Measurements from ENCODE around the gene CNTNAP2. TPM values are rescaled to one million over a fixed set of nuclear protein-coding genes. Genes with fewer than 3 reads are reported as not detected.

Gene CNTNAP2
- total RNA-seq, 1 donor from 2014 or later: 2.2 TPM

- TF ChIP-seq POLR2AphosphoS5 (IDR thresholded peaks at IDR 0.05; ENCODE audit: insufficient read depth in 1 of 2, low read depth in 1 of 2) (no peak), CTCF (IDR thresholded peaks at IDR 0.05) (no peak), POLR2A (IDR thresholded peaks at IDR 0.05) (no peak)
- DNase-seq (ENCODE audit: extremely low spot score in 2 of 2): no peak
- Histone ChIP-seq H3K9me3 (no peaks in the 10 kb centered on the region), H3K4me3 (no peak overlapping the region), H3K27ac (no peak overlapping the region), H3K36me3 (no peaks in the 10 kb centered on the region), H3K4me1 (no peaks in the 10 kb centered on the region), H3K27me3 (no peaks in the 10 kb centered on the region)
- intact Hi-C loops (cut with DNase I): no loop called here
Observed at GRCh38 chr7:148155000-148155399, 2038.4 kb downstream of the CNTNAP2 start.

- no peaks in the 10 kb centered on the region for H3K9me3 ChIP-seq
- no peak overlapping the region for H3K4me3 ChIP-seq
- intact Hi-C loops (cut with DNase I): no loop called here
- no peak overlapping the region for H3K27ac ChIP-seq
- H3K27me3 ChIP-seq: no peaks in the 10 kb centered on the region
- no peaks in the 10 kb centered on the region for H3K36me3 ChIP-seq
- no peaks in the 10 kb centered on the region for H3K4me1 ChIP-seq
- TF ChIP-seq CTCF (IDR thresholded peaks at IDR 0.05): no peak
- TF ChIP-seq POLR2A (IDR thresholded peaks at IDR 0.05): no peak
- TF ChIP-seq POLR2AphosphoS5 (IDR thresholded peaks at IDR 0.05; ENCODE audit: insufficient read depth in 1 of 2, low read depth in 1 of 2): no peak
- DNase-seq (ENCODE audit: extremely low spot score in 2 of 2): no peak
Observed at GRCh38 chr7:148155826-148156225, 2039.2 kb downstream of the CNTNAP2 start.

- intact Hi-C loops (cut with DNase I): no loop called here
- Histone ChIP-seq H3K36me3 (no peaks in the 10 kb centered on the region), H3K4me1 (no peaks in the 10 kb centered on the region), H3K4me3 (no peak overlapping the region), H3K27me3 (no peaks in the 10 kb centered on the region), H3K27ac (no peak overlapping the region), H3K9me3 (no peaks in the 10 kb centered on the region)
- no peak for TF ChIP-seq POLR2AphosphoS5 (IDR thresholded peaks at IDR 0.05; ENCODE audit: insufficient read depth in 1 of 2, low read depth in 1 of 2)
- no peak for TF ChIP-seq POLR2A (IDR thresholded peaks at IDR 0.05)
- TF ChIP-seq CTCF (IDR thresholded peaks at IDR 0.05): no peak
- no peak for DNase-seq (ENCODE audit: extremely low spot score in 2 of 2)
Observed at GRCh38 chr7:148156233-148156632, 2039.6 kb downstream of the CNTNAP2 start.

DNA sequence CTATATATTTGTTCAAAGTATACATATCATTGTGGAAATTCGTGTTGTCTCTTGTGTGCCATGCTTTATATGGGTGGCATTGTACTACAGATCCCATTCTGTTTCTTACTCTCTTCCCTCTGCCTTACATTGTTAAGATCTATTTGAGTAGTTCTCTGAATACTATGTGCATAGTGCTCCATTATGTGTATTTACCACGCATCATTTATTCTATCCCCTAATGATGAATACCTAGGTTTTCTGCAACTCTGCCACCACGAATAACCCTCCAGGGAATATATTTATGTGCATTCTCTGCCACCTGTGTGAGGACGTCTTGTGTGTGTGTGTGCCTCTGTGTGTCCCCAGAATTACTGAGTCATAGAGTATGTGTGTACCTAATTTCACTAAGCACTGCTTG, 2042.7 kb downstream of the CNTNAP2 start:
- no peaks in the 10 kb centered on the region for H3K36me3 ChIP-seq
- no peak overlapping the region for H3K4me3 ChIP-seq
- H3K9me3 ChIP-seq: no peaks in the 10 kb centered on the region
- TF ChIP-seq CTCF (IDR thresholded peaks at IDR 0.05) (no peak), POLR2A (IDR thresholded peaks at IDR 0.05) (no peak), POLR2AphosphoS5 (IDR thresholded peaks at IDR 0.05; ENCODE audit: insufficient read depth in 1 of 2, low read depth in 1 of 2) (no peak)
- no peak overlapping the region for H3K27ac ChIP-seq
- no peaks in the 10 kb centered on the region for H3K4me1 ChIP-seq
- no peak for DNase-seq (ENCODE audit: extremely low spot score in 2 of 2)
- H3K27me3 ChIP-seq: no peaks in the 10 kb centered on the region
- intact Hi-C loops (cut with DNase I): no loop called here

DNA sequence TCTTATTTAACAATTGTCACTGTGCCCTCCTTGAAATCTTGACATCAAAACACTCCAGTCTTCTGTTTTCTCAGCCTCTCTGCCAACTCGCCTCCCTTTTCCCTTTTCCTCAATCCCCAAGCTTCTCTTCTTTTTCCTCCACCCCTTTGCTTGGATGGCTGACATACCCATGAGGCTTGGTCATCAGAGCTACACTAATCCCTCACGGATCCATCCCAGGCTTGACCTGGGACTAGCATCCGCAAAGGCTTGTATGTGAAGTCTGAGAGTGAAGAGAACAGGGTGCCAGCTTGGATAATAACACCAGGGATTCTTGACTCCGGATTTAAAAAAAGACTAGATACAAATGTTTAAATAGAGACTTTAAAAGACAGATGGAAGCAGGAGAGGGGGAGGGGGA, 2045.2 kb downstream of the CNTNAP2 start:
- Histone ChIP-seq H3K9me3 (no peaks in the 10 kb centered on the region), H3K36me3 (no peaks in the 10 kb centered on the region), H3K27ac (no peak overlapping the region), H3K4me3 (no peak overlapping the region), H3K4me1 (no peaks in the 10 kb centered on the region), H3K27me3 (no peaks in the 10 kb centered on the region)
- DNase-seq (ENCODE audit: extremely low spot score in 2 of 2): no peak
- intact Hi-C loops (cut with DNase I): no loop called here
- TF ChIP-seq POLR2AphosphoS5 (IDR thresholded peaks at IDR 0.05; ENCODE audit: insufficient read depth in 1 of 2, low read depth in 1 of 2): no peak

GRCh38 chr7:148162808-148163207, 2046.2 kb downstream of the CNTNAP2 start:
- Histone ChIP-seq H3K27ac (no peak overlapping the region), H3K9me3 (no peaks in the 10 kb centered on the region), H3K4me3 (no peak overlapping the region), H3K27me3 (no peaks in the 10 kb centered on the region), H3K36me3 (no peaks in the 10 kb centered on the region), H3K4me1 (no peaks in the 10 kb centered on the region)
- intact Hi-C loops (cut with DNase I): no loop called here
- no peak for DNase-seq (ENCODE audit: extremely low spot score in 2 of 2)
- TF ChIP-seq POLR2A (IDR thresholded peaks at IDR 0.05) (no peak), CTCF (IDR thresholded peaks at IDR 0.05) (no peak), POLR2AphosphoS5 (IDR thresholded peaks at IDR 0.05; ENCODE audit: insufficient read depth in 1 of 2, low read depth in 1 of 2) (no peak)
